ENCODE data around the gene B4GALT3.
A peak's percentile ranks its signal among the peaks of the same experiment; 100 is the strongest.

Gene B4GALT3

GRCh38 chr1:161162052-161162451 is 15.3 kb downstream of the B4GALT3 start:
- DNase-seq (ENCODE audit: low spot score) = no peak

- DNase-seq (ENCODE audit: low spot score) = no peak
Observed at GRCh38 chr1:161161652-161162051, 15.7 kb downstream of the B4GALT3 start.

- no peak for DNase-seq (ENCODE audit: low spot score)
Observed at GRCh38 chr1:161160671-161161145, 16.6 kb downstream of the B4GALT3 start.

- no peak for DNase-seq (ENCODE audit: low spot score)
Observed at GRCh38 chr1:161159913-161160243, 17.4 kb downstream of the B4GALT3 start.

- peak; percentile 98 for DNase-seq (ENCODE audit: low spot score)
Observed at GRCh38 chr1:161159087-161159912, 18.0 kb downstream of the B4GALT3 start, which contains the start of gene USP21. Gene USP21 (plus strand): TSS chr1:161159500. CDS start chr1:161160641, 1,141 bp downstream.

GRCh38 chr1:161158316-161159010 is 18.8 kb downstream of the B4GALT3 start:
- DNase-seq (ENCODE audit: low spot score) = no peak

- DNase-seq (ENCODE audit: low spot score) = no peak
Observed at GRCh38 chr1:161157867-161158266, 19.4 kb downstream of the B4GALT3 start.

GRCh38 chr1:161153682-161154337 is 23.5 kb downstream of the B4GALT3 start, which contains the start of gene UFC1:
Gene UFC1 (plus strand): TSS chr1:161153978. CDS start chr1:161153998, 20 bp downstream.
- peak; percentile 85 for DNase-seq (ENCODE audit: low spot score)

- DNase-seq (ENCODE audit: low spot score) = no peak
Observed at GRCh38 chr1:161153176-161153575, 24.1 kb downstream of the B4GALT3 start.

- DNase-seq (ENCODE audit: low spot score) = no peak
Observed at GRCh38 chr1:161145832-161146231, 31.5 kb downstream of the B4GALT3 start.

GRCh38 chr1:161140755-161141400 is 36.4 kb downstream of the B4GALT3 start:
- DNase-seq (ENCODE audit: low spot score) = no peak

GRCh38 chr1:161139766-161140165 is 37.5 kb downstream of the B4GALT3 start:
- peak; percentile 64 for DNase-seq (ENCODE audit: low spot score)

GRCh38 chr1:161138431-161138830 is 38.9 kb downstream of the B4GALT3 start:
- no peak for DNase-seq (ENCODE audit: low spot score)

- no peak for DNase-seq (ENCODE audit: low spot score)
Observed at GRCh38 chr1:161137881-161138280, 39.4 kb downstream of the B4GALT3 start.

- DNase-seq (ENCODE audit: low spot score) = no peak
Observed at GRCh38 chr1:161133220-161133740, 44.0 kb downstream of the B4GALT3 start.

GRCh38 chr1:161132410-161133219 is 44.7 kb downstream of the B4GALT3 start, which contains the start of gene DEDD:
Gene DEDD (minus strand): TSS chr1:161132667. CDS start chr1:161124462, 8,205 bp downstream.
- DNase-seq (ENCODE audit: low spot score) = peak; percentile 93

- DNase-seq (ENCODE audit: low spot score) = peak; percentile 45
Observed at GRCh38 chr1:161131523-161132409, 45.5 kb downstream of the B4GALT3 start.

- no peak for DNase-seq (ENCODE audit: low spot score)
Observed at GRCh38 chr1:161130266-161130665, 47.0 kb downstream of the B4GALT3 start.

- DNase-seq (ENCODE audit: low spot score) = no peak
Observed at GRCh38 chr1:161128591-161129420, 48.5 kb downstream of the B4GALT3 start.
